Measurements from ENCODE around the gene SNRK.

- TF ChIP-seq POLR2A (IDR thresholded peaks at IDR 0.05), result no peak
- TF ChIP-seq, protein P1, sequence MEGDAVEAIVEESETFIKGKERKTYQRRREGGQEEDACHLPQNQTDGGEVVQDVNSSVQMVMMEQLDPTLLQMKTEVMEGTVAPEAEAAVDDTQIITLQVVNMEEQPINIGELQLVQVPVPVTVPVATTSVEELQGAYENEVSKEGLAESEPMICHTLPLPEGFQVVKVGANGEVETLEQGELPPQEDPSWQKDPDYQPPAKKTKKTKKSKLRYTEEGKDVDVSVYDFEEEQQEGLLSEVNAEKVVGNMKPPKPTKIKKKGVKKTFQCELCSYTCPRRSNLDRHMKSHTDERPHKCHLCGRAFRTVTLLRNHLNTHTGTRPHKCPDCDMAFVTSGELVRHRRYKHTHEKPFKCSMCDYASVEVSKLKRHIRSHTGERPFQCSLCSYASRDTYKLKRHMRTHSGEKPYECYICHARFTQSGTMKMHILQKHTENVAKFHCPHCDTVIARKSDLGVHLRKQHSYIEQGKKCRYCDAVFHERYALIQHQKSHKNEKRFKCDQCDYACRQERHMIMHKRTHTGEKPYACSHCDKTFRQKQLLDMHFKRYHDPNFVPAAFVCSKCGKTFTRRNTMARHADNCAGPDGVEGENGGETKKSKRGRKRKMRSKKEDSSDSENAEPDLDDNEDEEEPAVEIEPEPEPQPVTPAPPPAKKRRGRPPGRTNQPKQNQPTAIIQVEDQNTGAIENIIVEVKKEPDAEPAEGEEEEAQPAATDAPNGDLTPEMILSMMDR (IDR thresholded peaks at IDR 0.05), result no peak
- TF ChIP-seq POLR2AphosphoS5 (IDR thresholded peaks at IDR 0.05), result no peak
Measured at GRCh38 chr3:43365601-43366305, 79.4 kb downstream of the SNRK start.
